OCI-LY7 (cell line): Measurements from ENCODE around the gene EIF5AL1. TPM values are rescaled to one million over a fixed set of nuclear protein-coding genes. Genes with fewer than 3 reads are reported as not detected.
"Not testable (repeated sequence)": the region's sequence is repeated elsewhere in the genome, so short reads cannot be mapped to it uniquely, and the experiment has no call there.

ENCODE experiments used
- BruUV-seq: library from RNA; stranded (reverse); fragments of 400-500 nt; replicated peaks from 2 replicates; lab custom pipeline; 2021; lab: Mats Ljungman, UMichigan
- CTCF ChIA-PET: fragments of 300-600 bp; sonication (Branson Sonifier 250); formaldehyde crosslinking; loops from one replicate; lab custom pipeline; 2022; ENCODE audit warnings: antibody characterized with exemption; ENCODE audit not compliant: unreplicated experiment; lab: Charles Lee
- POLR2A ChIA-PET: fragments of 300-600 bp; sonication (Branson Sonifier 250); formaldehyde crosslinking; loops from one replicate; lab custom pipeline; 2022; ENCODE audit warnings: antibody characterized with exemption; lab: Charles Lee
- DNase-seq: peaks from one replicate; pipeline ENCODE4 v3.0.0-alpha.2; 2015; ENCODE audit warnings: low spot score
- H2AFZ ChIP-seq: fragments of 200-600 bp; sonication (generic), shearing (Covaris generic); 2 replicates; pipeline ENCODE4 v1.6.1; 2014; ENCODE audit warnings: mild to moderate bottlenecking, antibody characterized with exemption, low read length, moderate library complexity
- H3K27ac ChIP-seq: fragments of 200-600 bp; sonication (generic); 2 replicates; pipeline ENCODE4 v1.5.1; 2014; ENCODE audit warnings: mixed run types, low read depth, mild to moderate bottlenecking, moderate library complexity, low read length, inconsistent platforms; ENCODE audit not compliant: poor library complexity, severe bottlenecking
- H3K36me3 ChIP-seq: fragments of 200-600 bp; sonication (generic); 2 replicates; pipeline ENCODE4 v1.6.1; 2014; ENCODE audit warnings: mild to moderate bottlenecking, antibody characterized with exemption, low read length, moderate library complexity, mixed read lengths; ENCODE audit not compliant: insufficient read depth
- H3K4me1 ChIP-seq: fragments of 200-600 bp; sonication (generic); 2 replicates; pipeline ENCODE4 v1.5.1; 2014; ENCODE audit warnings: mild to moderate bottlenecking, low read length; ENCODE audit not compliant: insufficient read depth, poor library complexity, severe bottlenecking
- H3K4me2 ChIP-seq: fragments of 200-600 bp; sonication (generic); 2 replicates; pipeline ENCODE4 v1.6.1; 2014; ENCODE audit warnings: mild to moderate bottlenecking, low read length
- H3K4me3 ChIP-seq: fragments of 200-600 bp; sonication (generic); 2 replicates; pipeline ENCODE4 v1.5.1; 2014; ENCODE audit warnings: mild to moderate bottlenecking, low read depth, low read length; ENCODE audit not compliant: poor library complexity, severe bottlenecking
- H3K79me2 ChIP-seq: fragments of 200-600 bp; sonication (generic); 2 replicates; pipeline ENCODE4 v1.6.1; 2016; ENCODE audit warnings: low read depth, mild to moderate bottlenecking, low read length, moderate library complexity, mixed read lengths; ENCODE audit not compliant: insufficient read depth
- H3K9me2 ChIP-seq: fragments of 200-600 bp; sonication (generic); 2 replicates; pipeline ENCODE4 v1.6.1; 2016; ENCODE audit warnings: mild to moderate bottlenecking, low read length, mixed read lengths; ENCODE audit not compliant: insufficient read depth
- H3K9me3 ChIP-seq: fragments of 200-600 bp; sonication (generic); 2 replicates; pipeline ENCODE4 v1.6.1; 2014; ENCODE audit warnings: mild to moderate bottlenecking, mixed run types, low read length, mixed read lengths
- H4K20me1 ChIP-seq: fragments of 200-600 bp; sonication (generic); 2 replicates; pipeline ENCODE4 v1.6.1; 2014; ENCODE audit warnings: mild to moderate bottlenecking, antibody characterized with exemption, low read length, moderate library complexity, mixed read lengths; ENCODE audit not compliant: insufficient read depth
- intact Hi-C: fragments of 100-400 bp; cut with micrococcal nuclease; formaldehyde crosslinking; loops from one replicate; pipeline ENCODE4 v1.10.0; 2022; ENCODE audit not compliant: unreplicated experiment
- total RNA-seq, 2 experiments: library from RNA; depleted of rRNA in 1 of 2; stranded (reverse); fragments of >200 nt in 1 of 2; shearing (Covaris generic) in 1 of 2; gene quantifications; 2 replicates each; pipeline ENCODE4 v1.2.3, GENCODE V29; 2014 to 2022

The EIF5AL1 gene
- total RNA-seq, 2 experiments from 2014 or later, result 0.38 to 1.5 TPM

DNA sequence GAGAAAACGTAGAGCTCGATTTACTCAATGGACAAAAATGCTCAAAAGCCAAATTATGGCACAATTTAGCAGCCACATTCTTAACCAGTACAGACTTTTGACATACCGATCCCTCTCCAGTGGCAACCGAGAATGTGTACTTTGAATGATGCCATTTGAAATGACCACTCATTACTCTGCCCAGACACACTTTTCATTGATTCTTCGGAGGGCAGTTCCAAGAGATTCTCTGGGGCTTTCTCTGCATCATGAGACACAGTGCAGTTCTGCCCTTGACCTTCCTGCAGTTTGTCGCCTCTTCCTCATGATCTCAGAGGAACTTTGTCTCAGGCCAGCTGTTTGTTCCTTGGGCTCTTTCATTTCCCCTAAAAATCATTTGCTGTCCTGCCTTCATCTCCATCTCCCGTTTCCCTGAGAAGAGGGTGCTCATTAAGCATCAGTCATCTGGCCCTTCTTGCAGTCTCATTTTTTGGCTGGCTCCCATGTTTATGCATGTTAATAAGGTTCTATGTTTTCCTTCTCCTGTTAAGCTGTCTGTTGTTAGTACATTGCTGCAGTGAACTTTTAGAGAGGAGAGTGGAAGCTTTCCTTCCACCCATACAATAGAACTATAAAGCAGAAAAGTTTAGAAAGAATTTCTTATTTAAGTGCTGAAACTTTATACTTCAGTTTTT is 4.3 kb downstream of the EIF5AL1 start:
- H4K20me1 ChIP-seq, H3K4me2 ChIP-seq, H3K9me3 ChIP-seq, H3K4me1 ChIP-seq, H3K27ac ChIP-seq, BruUV-seq, H3K9me2 ChIP-seq, DNase-seq, H3K79me2 ChIP-seq, CTCF ChIA-PET, intact Hi-C loops, H2AFZ ChIP-seq, H3K4me3 ChIP-seq, H3K36me3 ChIP-seq: not testable (repeated sequence)
- POLR2A ChIA-PET, result interaction anchor here (0.6 kb wide), 1 partner anchor 552 kb away, joined by 3 read pairs; no protein-coding TSS in a partner anchor

DNA sequence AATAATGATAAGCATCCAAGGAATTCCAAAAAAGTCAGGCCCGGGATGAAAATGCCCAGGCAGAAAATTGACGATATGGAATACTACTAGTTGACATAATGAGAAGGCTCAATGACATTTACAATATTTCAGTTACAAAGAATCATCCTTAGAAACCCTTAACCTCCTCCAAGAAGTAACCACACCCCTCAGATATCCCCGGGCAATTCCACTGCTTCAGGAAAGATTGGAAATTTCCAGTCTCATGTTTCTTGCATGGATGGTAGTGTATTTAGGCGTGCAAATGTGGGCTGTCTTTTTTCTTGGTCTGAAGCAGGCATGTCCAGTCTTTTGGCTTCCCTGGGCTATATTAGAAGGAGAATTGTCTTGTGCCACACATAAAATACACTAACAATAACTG is 5.2 kb downstream of the EIF5AL1 start:
- H3K9me2 ChIP-seq, H3K4me1 ChIP-seq, H4K20me1 ChIP-seq, H3K4me3 ChIP-seq, H3K79me2 ChIP-seq, H3K27ac ChIP-seq, BruUV-seq, H2AFZ ChIP-seq, POLR2A ChIA-PET, intact Hi-C loops, DNase-seq, H3K36me3 ChIP-seq, H3K4me2 ChIP-seq, H3K9me3 ChIP-seq, CTCF ChIA-PET: not testable (repeated sequence)

DNA sequence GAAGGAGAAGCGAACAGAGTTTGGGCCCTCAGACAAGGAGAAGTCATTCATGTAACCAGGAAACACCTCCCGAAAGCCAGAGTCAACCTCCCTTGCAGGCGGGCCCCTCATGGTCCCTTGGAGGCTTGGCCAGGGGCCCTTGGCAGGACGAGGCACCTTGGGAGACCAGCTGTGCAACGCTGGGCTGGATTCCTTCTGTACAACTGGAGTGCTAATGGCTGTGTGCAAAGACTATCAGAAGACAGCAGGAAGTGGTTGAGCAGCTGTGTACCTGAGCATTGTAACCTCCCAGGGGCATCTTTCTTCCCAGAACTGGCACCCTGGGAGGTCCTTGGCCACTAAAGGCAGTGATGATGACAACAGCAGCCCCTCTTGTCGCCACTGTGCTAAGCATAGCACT is 9.4 kb downstream of the EIF5AL1 start:
- BruUV-seq, intact Hi-C loops: not testable (repeated sequence)

DNA sequence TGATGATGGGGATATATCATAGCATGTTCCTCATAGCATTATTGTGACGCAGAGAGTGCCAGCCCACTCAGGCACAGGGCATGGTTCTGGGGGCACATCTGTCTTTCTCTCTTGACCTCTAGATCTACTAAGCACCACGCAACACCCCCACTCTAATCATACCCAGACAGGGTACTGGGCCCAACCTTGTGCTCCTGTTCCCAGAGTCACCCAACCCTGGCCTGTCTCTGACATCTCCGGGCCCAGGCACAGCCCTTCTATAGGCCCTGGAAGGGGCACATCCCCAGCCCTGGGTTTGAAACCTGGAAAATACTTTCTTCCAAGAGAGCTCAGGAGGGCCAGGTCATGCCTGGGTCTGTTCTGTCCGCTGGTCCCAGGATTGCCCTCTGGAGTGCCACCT is 10.1 kb downstream of the EIF5AL1 start:
- intact Hi-C loops, H3K27ac ChIP-seq, H3K4me3 ChIP-seq, H3K79me2 ChIP-seq, DNase-seq, CTCF ChIA-PET, H3K9me2 ChIP-seq, H3K36me3 ChIP-seq, H4K20me1 ChIP-seq, BruUV-seq, H3K4me2 ChIP-seq, H3K9me3 ChIP-seq, POLR2A ChIA-PET, H2AFZ ChIP-seq, H3K4me1 ChIP-seq: not testable (repeated sequence)

More for the DNA sequence above, 9.4 kb downstream of the EIF5AL1 start:
- H3K9me3 ChIP-seq, H3K27ac ChIP-seq, H3K36me3 ChIP-seq, H3K9me2 ChIP-seq, H4K20me1 ChIP-seq, H3K4me3 ChIP-seq, H3K4me1 ChIP-seq, H3K4me2 ChIP-seq, CTCF ChIA-PET, H3K79me2 ChIP-seq, H2AFZ ChIP-seq, POLR2A ChIA-PET: not testable (repeated sequence)
- DNase-seq, result peak; percentile 8

DNA sequence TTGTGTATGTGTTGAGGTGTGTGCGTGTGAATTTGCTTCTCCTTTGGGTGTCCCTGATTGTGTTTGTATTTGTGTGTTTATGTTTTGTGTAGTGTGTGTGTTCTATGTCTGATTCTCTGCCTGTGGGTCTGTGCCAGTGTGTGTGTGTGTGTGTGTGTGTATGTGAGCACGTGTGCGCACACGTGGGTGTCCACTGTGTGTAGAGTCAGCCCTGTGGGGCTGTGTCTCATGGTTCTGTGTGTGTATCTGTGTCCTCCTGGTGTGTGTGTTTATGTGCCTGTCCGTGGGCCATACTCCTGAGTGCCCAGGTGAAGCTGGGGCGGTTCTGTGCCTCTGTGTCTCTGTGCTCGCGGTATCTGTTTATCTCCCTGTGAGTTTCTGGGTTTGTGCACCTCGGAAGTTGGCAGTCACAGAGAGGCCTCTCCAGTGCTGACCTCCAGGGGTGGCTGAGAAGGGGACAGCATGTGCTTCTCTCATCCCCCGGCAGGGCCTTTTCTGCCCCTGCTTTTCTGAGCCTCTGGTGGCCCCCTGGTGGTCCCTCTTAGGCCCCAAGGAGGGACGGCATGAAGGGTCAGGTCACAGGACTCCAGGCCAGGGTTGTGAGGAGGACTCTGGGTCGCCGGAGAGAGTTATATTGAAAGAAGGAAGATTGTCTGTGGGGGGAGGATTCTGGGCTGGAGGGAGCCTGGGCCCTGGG is 11.0 kb downstream of the EIF5AL1 start:
- H3K4me1 ChIP-seq, intact Hi-C loops, H3K4me3 ChIP-seq, H3K79me2 ChIP-seq, H2AFZ ChIP-seq, POLR2A ChIA-PET, DNase-seq, H4K20me1 ChIP-seq, CTCF ChIA-PET, H3K36me3 ChIP-seq, BruUV-seq, H3K9me2 ChIP-seq, H3K27ac ChIP-seq, H3K4me2 ChIP-seq, H3K9me3 ChIP-seq: not testable (repeated sequence)

DNA sequence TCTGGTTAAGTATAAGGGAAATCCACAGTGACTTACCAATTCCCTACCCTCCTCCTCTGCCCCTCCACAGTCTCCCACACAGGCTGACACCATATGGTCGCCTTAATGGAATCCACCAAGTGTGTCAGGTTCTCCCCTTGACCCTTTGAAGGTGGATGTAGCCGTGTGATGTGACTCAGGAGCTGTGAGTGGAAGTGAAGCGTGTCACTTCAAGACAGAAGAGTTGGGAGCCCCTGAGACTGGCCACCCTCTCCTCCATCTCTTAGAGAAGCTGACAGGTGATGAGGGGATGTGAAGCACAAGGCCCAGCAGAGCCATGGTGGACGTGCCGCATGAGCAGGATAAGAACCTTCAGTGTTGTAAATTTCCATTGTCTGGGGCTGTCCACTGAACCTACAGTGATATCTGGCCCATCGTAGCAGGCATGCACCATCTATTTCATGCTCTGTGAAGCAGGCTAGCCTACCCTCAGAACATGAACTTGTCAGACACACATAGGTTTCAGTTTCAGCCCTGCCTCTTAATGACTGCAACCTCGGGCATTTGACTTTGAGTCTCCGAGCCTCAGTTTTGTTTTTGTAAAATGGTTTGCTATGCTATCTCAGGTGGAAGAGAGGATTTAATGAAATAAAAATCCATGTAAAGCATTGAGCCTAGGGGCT is 12.8 kb downstream of the EIF5AL1 start:
- H4K20me1 ChIP-seq, H3K36me3 ChIP-seq, H2AFZ ChIP-seq, CTCF ChIA-PET, H3K79me2 ChIP-seq, intact Hi-C loops, DNase-seq, POLR2A ChIA-PET, H3K4me3 ChIP-seq, H3K27ac ChIP-seq, H3K9me3 ChIP-seq, H3K9me2 ChIP-seq, BruUV-seq, H3K4me2 ChIP-seq, H3K4me1 ChIP-seq: not testable (repeated sequence)
